ENCODE data around the gene PAXIP1. TPM values are rescaled to one million over a fixed set of nuclear protein-coding genes. Genes with fewer than 3 reads are reported as not detected.
A peak's percentile ranks its signal among the peaks of the same experiment; 100 is the strongest.

Gene PAXIP1
- total and polyA plus RNA-seq, 10 of the 15 experiments (the other 5 are each of a cell fraction or from before 2014, with no cell fraction given): 7.3 to 27.2 (median 18.1) TPM

DNA sequence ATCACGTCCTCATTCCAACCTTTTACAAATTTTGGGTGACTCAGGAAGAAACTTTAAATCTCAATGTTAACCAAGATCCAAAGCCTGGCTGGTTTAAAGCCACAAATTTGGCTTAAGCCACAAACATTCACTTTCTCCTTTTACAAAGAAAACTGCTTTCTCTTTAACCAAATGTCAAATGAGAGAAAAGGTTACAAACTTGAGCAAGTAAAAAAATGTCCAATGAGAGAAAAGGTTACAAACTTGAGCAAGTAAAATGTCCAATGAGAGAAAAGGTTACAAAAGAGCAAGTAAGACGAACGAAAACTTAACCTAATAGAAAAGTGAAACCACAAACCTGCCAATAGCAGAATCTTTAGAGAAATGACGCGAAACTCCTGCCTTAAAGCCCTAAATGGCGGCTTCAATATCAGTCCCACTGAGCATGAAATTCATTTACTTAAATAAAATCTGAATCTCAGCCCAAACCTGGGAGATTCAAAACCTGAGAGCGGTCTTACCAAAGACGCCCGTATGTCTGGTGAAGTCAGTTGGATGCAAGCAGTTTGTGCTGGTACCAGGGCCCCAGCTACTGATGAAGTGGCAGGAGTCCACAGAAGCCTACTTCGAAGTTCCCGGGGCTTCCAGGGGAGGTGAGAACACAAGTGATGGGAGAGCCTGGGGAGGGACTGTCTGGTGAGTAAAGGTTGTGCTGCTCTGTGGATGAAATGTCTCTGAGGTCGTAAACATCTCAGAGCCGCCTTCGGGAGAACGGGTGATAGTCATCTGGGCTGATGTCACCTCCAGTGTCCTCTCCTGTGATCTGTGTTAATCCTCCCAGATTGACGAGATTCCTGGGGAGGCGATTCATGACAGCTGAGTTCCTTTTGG is 74.6 kb downstream of the PAXIP1 start:
- peak; percentile 99 for DNase-seq (ENCODE audit: low read depth, low spot score)
- Histone ChIP-seq H3K4me3 (peak overlapping the region; percentile 87), H2AFZ (ENCODE audit: control insufficient read depth, low read depth, low read length) (peak overlapping the region; percentile 96), H3K4me1 (ENCODE audit: control insufficient read depth, insufficient read depth, low read length) (peaks cover 4% of the 10 kb centered on the region; the same call in 1 of the 2 replicates), H4K20me1 (ENCODE audit: control insufficient read depth, insufficient read depth) (no peaks in the 10 kb centered on the region), H3K27me3 (replicated peaks in 1 of 2; ENCODE audit: control insufficient read depth in 2 of 2, insufficient read depth in 2 of 2, low read length in 1 of 2) (no peaks in the 10 kb centered on the region), H3K4me2 (ENCODE audit: control insufficient read depth, insufficient read depth) (peak overlapping the region; percentile 93), H3K9ac (ENCODE audit: control insufficient read depth, insufficient read depth, low read length) (peak overlapping the region; percentile 86), H3K79me2 (ENCODE audit: control insufficient read depth, insufficient read depth, low read length) (peaks cover 3% of the 10 kb centered on the region; the same call in 1 of the 2 replicates), H3K9me3 (replicated peaks; ENCODE audit: control insufficient read depth, insufficient read depth, low read length) (peaks cover 2% of the 10 kb centered on the region; the same call in 1 of the 3 replicates), H3K27ac (ENCODE audit: control insufficient read depth, insufficient read depth) (peak overlapping the region; percentile 82), H3K36me3 (ENCODE audit: control insufficient read depth in 2 of 2, insufficient read depth in 2 of 2, low read length in 1 of 2) (no peaks in the 10 kb centered on the region)
- in situ Hi-C loops (cut with MboI) (loop anchor here (5.0 kb wide), 2 partner anchors 274 to 414 kb away; no protein-coding TSS in a partner anchor), intact Hi-C loops (cut with micrococcal nuclease; ENCODE audit: unreplicated experiment) (loop anchor here (1.0 to 10.0 kb wide), 4 partner anchors 80 to 836 kb away; no protein-coding TSS in a partner anchor)
- peak; percentile 95 for FAIRE-seq
- CTCF ChIA-PET: interaction anchor here (0.6 to 5.2 kb wide), 54 partner anchors 9 to 839 kb away, joined by 3 to 97 read pairs (median 7); partner anchors contain the start of genes INSIG1 and PAXIP1
- RAD21 ChIA-PET (ENCODE audit: unreplicated experiment): interaction anchor here (0.6 to 3.5 kb wide), 32 partner anchors 11 to 669 kb away, joined by 3 to 56 read pairs (median 4); partner anchors contain the start of gene PAXIP1
- BruUV-seq (replicated peaks): TSS peak; percentile 70
- peak; percentile 92 for ATAC-seq
- POLR2A ChIA-PET: interaction anchor here (0.9 to 2.1 kb wide), 7 partner anchors 24 to 371 kb away, joined by 3 to 7 read pairs (median 3); partner anchors contain the start of gene PAXIP1
- under 1% methylated on average over 17 of the region's 17 CpGs for WGBS (ENCODE audit: insufficient coverage, insufficient replicate concordance, low lambda C conversion rate, missing lambda C conversion rate)
- SMC1A ChIA-PET (ENCODE audit: uncharacterized antibody, unreplicated experiment): interaction anchor here (0.7 to 3.6 kb wide), 42 partner anchors 9 to 830 kb away, joined by 3 to 44 read pairs (median 4); partner anchors contain the start of gene PAXIP1
- TF ChIP-seq SUZ12 (IDR thresholded peaks at IDR 0.05; ENCODE audit: unreplicated experiment): no peak
- TF ChIP-seq SUPT20H (IDR thresholded peaks at IDR 0.05; ENCODE audit: borderline replicate concordance, control insufficient read depth, low read depth, low read length): no peak
- no peak for TF ChIP-seq MTA3 (IDR thresholded peaks at IDR 0.05; ENCODE audit: borderline replicate concordance, low read length)
- 0 out of 2 replicates have a peak, but pooled peaks have one; percentile 5 for TF ChIP-seq BCL11A (IDR thresholded peaks at IDR 0.05; ENCODE audit: low read depth, low read length)
- TF ChIP-seq, protein P1, sequence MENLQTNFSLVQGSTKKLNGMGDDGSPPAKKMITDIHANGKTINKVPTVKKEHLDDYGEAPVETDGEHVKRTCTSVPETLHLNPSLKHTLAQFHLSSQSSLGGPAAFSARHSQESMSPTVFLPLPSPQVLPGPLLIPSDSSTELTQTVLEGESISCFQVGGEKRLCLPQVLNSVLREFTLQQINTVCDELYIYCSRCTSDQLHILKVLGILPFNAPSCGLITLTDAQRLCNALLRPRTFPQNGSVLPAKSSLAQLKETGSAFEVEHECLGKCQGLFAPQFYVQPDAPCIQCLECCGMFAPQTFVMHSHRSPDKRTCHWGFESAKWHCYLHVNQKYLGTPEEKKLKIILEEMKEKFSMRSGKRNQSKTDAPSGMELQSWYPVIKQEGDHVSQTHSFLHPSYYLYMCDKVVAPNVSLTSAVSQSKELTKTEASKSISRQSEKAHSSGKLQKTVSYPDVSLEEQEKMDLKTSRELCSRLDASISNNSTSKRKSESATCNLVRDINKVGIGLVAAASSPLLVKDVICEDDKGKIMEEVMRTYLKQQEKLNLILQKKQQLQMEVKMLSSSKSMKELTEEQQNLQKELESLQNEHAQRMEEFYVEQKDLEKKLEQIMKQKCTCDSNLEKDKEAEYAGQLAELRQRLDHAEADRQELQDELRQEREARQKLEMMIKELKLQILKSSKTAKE (IDR thresholded peaks at IDR 0.05; ENCODE audit: low read depth, poor library complexity, severe bottlenecking): peak; percentile 31
- TF ChIP-seq, protein P2, sequence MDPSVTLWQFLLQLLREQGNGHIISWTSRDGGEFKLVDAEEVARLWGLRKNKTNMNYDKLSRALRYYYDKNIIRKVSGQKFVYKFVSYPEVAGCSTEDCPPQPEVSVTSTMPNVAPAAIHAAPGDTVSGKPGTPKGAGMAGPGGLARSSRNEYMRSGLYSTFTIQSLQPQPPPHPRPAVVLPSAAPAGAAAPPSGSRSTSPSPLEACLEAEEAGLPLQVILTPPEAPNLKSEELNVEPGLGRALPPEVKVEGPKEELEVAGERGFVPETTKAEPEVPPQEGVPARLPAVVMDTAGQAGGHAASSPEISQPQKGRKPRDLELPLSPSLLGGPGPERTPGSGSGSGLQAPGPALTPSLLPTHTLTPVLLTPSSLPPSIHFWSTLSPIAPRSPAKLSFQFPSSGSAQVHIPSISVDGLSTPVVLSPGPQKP (IDR thresholded peaks at IDR 0.05; ENCODE audit: low read depth, low read length): no peak
- TF ChIP-seq RFX5 (IDR thresholded peaks at IDR 0.05; ENCODE audit: low read depth, low read length): peak; percentile 77
- no peak for TF ChIP-seq EGR1 (IDR thresholded peaks at IDR 0.05; ENCODE audit: borderline replicate concordance in 1 of 2, low read depth in 2 of 2, low read length in 2 of 2)
- TF ChIP-seq, protein P3, sequence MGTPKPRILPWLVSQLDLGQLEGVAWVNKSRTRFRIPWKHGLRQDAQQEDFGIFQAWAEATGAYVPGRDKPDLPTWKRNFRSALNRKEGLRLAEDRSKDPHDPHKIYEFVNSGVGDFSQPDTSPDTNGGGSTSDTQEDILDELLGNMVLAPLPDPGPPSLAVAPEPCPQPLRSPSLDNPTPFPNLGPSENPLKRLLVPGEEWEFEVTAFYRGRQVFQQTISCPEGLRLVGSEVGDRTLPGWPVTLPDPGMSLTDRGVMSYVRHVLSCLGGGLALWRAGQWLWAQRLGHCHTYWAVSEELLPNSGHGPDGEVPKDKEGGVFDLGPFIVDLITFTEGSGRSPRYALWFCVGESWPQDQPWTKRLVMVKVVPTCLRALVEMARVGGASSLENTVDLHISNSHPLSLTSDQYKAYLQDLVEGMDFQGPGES (IDR thresholded peaks at IDR 0.05): peak; percentile 28; the same call in 1 of the 2 replicates
- TF ChIP-seq ASH2L (IDR thresholded peaks at IDR 0.05; ENCODE audit: borderline replicate concordance, low read depth): 0 out of 2 replicates have a peak, but pooled peaks have one; percentile 51
- TF ChIP-seq HDAC2 (IDR thresholded peaks at IDR 0.05): no peak
- TF ChIP-seq FOXM1 (IDR thresholded peaks at IDR 0.05; ENCODE audit: low read depth, low read length): peak; percentile 47; the same call in 1 of the 2 replicates
- peak; percentile 34 for TF ChIP-seq FOS (IDR thresholded peaks at IDR 0.05; ENCODE audit: borderline replicate concordance, extremely low read depth, insufficient read length)
- peak; percentile 33; the same call in 1 of the 2 replicates for TF ChIP-seq CREM (IDR thresholded peaks at IDR 0.05; ENCODE audit: low read depth)
- peak; percentile 44; the same call in 1 of the 2 replicates for TF ChIP-seq CHD2 (IDR thresholded peaks at IDR 0.05; ENCODE audit: borderline replicate concordance, low read depth, low read length)
- peak; percentile 86 for TF ChIP-seq CREB1 (IDR thresholded peaks at IDR 0.05; ENCODE audit: low read depth)
- peak; percentile 92 for TF ChIP-seq RUNX3 (IDR thresholded peaks at IDR 0.05; ENCODE audit: low read length)
- peak; percentile 46; the same call in 1 of the 2 replicates for TF ChIP-seq CBFB (IDR thresholded peaks at IDR 0.05; ENCODE audit: low read depth)
- TF ChIP-seq RAD51 (IDR thresholded peaks at IDR 0.05): no peak

Data from GM12878 (cell line).